Testis (tissue), 3 donors: ENCODE data around the gene PTPRG. TPM values are rescaled to one million over a fixed set of nuclear protein-coding genes. Genes with fewer than 3 reads are reported as not detected.

Source experiments
- DNase-seq: peaks from one replicate; pipeline ENCODE4 v3.0.0-alpha.2; 2019
- H3K27ac ChIP-seq, 2 donors: fragments of 200-600 bp; sonication (generic); one replicate each; pipeline ENCODE4 v1.5.1; 2019
- H3K27me3 ChIP-seq: fragments of 200-600 bp; sonication (generic); one replicate; pipeline ENCODE4 v1.5.1; 2019
- H3K36me3 ChIP-seq: fragments of 200-600 bp; sonication (generic); one replicate; pipeline ENCODE4 v1.5.1; 2017; ENCODE audit warnings: low read depth; ENCODE audit errors: missing control alignments
- H3K4me1 ChIP-seq: fragments of 200-600 bp; sonication (generic); one replicate; pipeline ENCODE4 v1.5.1; 2019
- H3K4me3 ChIP-seq, 2 donors: fragments of 200-600 bp; sonication (generic); one replicate each; pipeline ENCODE4 v1.5.1; 2017 to 2019
- H3K9me3 ChIP-seq: fragments of 200-600 bp; sonication (generic); one replicate; pipeline ENCODE4 v1.5.1; 2017
- POLR2A ChIP-seq: fragments of 450-650 bp; IDR thresholded peaks from one replicate; pipeline ENCODE4 v1.6.1; 2017; ENCODE audit warnings: antibody characterized with exemption, mild to moderate bottlenecking, moderate library complexity
- WGBS, 2 donors: methylation state at CpG; one replicate each; pipeline ENCODE4 v1.1.5; 2018; 5-methylcytosine and 5-hydroxymethylcytosine counted together
- intact Hi-C: fragments of 100-400 bp; cut with DNase I; formaldehyde crosslinking; loops from one replicate; pipeline ENCODE4 v1.15.1; 2023; ENCODE audit warnings: low total_unique reads
- polyA plus RNA-seq: library from polyadenylated mRNA; stranded (reverse); fragments of 350-450 nt; fragmentation: Illumina TruSeq; extraction: RNeasy Lipid Tissue Mini Kit (QIAGEN cat#74804); gene quantifications from one replicate; pipeline ENCODE4 v1.2.3, GENCODE V29; 2014; ENCODE audit warnings: low read depth, low replicate concordance; ENCODE audit not compliant: insufficient read depth
- total RNA-seq, 2 donors: library from RNA; depleted of rRNA; stranded (reverse); fragments of >200 nt; gene quantifications; one replicate each; pipeline ENCODE4 v1.2.3, GENCODE V29; 2016
- TF ChIP-seq, protein P1 (sequence below), 3 experiments: fragments of 450-650 bp in 2 of 3; fragments of 200-600 bp in 1 of 3; sonication (generic) in 1 of 3; IDR thresholded peaks; one replicate each; pipeline ENCODE4 v1.5.1; 2016 to 2019; ENCODE audit warnings: antibody characterized with exemption in 3 of 3, mild to moderate bottlenecking in 2 of 3, moderate library complexity in 1 of 3

PTPRG gene
- total and polyA plus RNA-seq, 3 donors from 2014 or later, result 26.3 to 107 (median 75.4) TPM

DNA sequence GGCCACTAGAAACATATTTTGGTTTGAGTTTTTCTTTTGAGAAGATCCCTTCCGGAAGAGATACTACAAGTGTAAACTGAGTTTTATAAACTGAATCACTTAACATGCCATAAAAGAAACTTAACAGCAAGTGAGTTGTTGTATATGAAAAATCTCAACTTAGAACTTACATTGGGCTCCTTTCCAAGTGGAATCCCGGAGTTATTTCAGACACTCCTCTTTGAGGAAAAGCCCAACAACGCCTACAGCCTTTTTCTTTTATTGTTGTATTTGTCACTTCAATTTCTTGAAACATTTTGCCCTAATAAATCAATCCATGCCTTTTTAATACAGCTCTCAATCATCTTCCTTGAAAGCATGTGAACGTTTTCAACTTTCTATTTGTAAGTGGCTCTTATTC lies 674.6 kb downstream of the PTPRG start:
- Histone ChIP-seq H3K9me3 (no peaks in the 10 kb centered on the region), H3K27ac (no peak overlapping the region), H3K4me3 (no peak overlapping the region), H3K27me3 (no peaks in the 10 kb centered on the region), H3K4me1 (no peaks in the 10 kb centered on the region), H3K36me3 (no peaks in the 10 kb centered on the region)
- intact Hi-C loops, result no loop called here
- 63 to 65% methylated on average over 4 of the region's 4 CpGs for WGBS, 2 donors
- no peak for DNase-seq
- no peak for TF ChIP-seq POLR2A

DNA sequence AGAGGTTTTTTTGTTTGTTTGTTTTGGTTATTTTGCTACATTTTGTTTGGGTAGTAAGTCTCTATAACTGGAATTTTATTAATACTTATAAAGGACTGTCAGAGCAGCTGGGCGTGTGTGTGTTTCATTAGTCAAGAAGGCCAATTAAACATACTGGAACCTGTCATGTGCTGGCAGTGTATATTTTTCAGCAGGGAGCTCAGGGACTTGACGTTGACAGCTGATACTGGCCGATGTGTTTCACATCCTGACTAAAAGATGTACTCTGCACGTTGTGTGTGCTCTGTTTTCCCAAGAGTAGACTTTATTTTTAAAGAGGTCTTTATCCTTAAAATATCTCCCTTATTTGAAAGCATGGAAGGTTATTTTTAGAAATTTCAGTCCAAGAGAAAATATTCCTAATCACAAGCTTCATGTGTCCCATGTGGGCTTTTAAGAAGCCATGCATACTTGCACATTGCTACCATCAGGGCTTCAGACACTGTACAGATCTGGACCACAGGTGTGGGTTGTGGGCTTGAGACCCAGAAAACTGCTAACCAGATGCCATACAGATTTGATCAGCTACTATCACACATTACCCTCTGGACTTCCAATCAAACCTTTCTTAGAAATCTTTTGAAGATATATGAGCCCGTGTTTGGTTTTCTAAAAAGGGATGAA lies 676.0 kb downstream of the PTPRG start:
- Histone ChIP-seq H3K27ac (no peak overlapping the region), H3K27me3 (no peaks in the 10 kb centered on the region), H3K36me3 (no peaks in the 10 kb centered on the region), H3K4me1 (no peaks in the 10 kb centered on the region), H3K4me3 (no peak overlapping the region), H3K9me3 (no peaks in the 10 kb centered on the region)
- DNase-seq, result no peak
- 42 to 54% methylated on average over 5 of the region's 5 CpGs for whole genome bisulfite sequencing, 2 donors
- intact Hi-C loops, result no loop called here
- TF ChIP-seq POLR2A, result no peak
- TF ChIP-seq, protein P1, sequence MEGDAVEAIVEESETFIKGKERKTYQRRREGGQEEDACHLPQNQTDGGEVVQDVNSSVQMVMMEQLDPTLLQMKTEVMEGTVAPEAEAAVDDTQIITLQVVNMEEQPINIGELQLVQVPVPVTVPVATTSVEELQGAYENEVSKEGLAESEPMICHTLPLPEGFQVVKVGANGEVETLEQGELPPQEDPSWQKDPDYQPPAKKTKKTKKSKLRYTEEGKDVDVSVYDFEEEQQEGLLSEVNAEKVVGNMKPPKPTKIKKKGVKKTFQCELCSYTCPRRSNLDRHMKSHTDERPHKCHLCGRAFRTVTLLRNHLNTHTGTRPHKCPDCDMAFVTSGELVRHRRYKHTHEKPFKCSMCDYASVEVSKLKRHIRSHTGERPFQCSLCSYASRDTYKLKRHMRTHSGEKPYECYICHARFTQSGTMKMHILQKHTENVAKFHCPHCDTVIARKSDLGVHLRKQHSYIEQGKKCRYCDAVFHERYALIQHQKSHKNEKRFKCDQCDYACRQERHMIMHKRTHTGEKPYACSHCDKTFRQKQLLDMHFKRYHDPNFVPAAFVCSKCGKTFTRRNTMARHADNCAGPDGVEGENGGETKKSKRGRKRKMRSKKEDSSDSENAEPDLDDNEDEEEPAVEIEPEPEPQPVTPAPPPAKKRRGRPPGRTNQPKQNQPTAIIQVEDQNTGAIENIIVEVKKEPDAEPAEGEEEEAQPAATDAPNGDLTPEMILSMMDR (IDR thresholded peaks at IDR 0.05), result no peak

DNA sequence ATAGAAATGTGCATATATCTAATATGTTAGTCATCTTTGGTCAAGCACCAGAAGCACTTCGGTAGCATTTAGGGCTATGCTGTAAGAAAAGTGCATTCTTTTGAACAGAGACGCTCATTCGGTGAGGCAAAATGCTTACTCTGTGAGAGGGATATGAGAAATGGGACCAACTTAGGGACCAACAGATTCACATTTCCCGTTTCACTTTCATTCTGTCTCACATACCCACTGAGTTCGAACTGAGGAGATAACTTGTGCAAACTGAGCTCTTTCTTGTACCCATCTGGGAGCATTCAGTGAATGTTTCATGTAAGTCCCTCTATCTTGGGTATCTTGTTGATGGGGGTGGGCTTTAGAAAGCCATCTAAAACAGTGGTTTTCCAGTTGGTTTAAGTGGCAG lies 676.6 kb downstream of the PTPRG start:
- no peak overlapping the region for H3K4me3 ChIP-seq
- TF ChIP-seq, protein P1 (IDR thresholded peaks at IDR 0.05), result no peak
- TF ChIP-seq POLR2A, result no peak
- DNase-seq, result no peak
- no peaks in the 10 kb centered on the region for H3K4me1 ChIP-seq
- no peaks in the 10 kb centered on the region for H3K9me3 ChIP-seq
- H3K36me3 ChIP-seq, result no peaks in the 10 kb centered on the region
- no peaks in the 10 kb centered on the region for H3K27me3 ChIP-seq
- 82 to 83% methylated on average over 5 of the region's 5 CpGs for WGBS, 2 donors
- intact Hi-C loops, result no loop called here
- no peak overlapping the region for H3K27ac ChIP-seq

DNA sequence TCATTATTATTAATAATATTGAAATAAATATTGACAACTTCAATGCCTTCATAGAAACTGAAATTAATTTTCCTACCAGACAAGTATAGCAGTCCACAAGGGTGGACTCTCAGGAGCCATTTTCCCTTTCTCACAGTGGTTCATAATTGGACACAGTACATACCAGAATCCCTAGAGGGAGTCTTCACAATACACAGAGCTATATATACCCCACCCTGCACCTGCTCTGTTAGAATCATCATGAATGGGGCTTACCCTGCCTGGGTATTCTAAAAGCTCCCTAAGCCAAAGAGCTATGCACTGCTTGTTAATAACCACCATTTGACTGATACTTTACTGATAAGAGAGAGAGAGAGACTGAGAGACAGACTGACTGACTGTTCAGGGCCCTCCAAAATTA lies 677.1 kb downstream of the PTPRG start:
- intact Hi-C loops, result no loop called here
- no peak overlapping the region for H3K27ac ChIP-seq
- DNase-seq, result no peak
- H3K36me3 ChIP-seq, result no peaks in the 10 kb centered on the region
- TF ChIP-seq, protein P1 (IDR thresholded peaks at IDR 0.05), result no peak
- TF ChIP-seq POLR2A, result no peak
- H3K27me3 ChIP-seq, result no peaks in the 10 kb centered on the region
- H3K9me3 ChIP-seq, result no peaks in the 10 kb centered on the region
- no peaks in the 10 kb centered on the region for H3K4me1 ChIP-seq
- H3K4me3 ChIP-seq, result no peak overlapping the region

DNA sequence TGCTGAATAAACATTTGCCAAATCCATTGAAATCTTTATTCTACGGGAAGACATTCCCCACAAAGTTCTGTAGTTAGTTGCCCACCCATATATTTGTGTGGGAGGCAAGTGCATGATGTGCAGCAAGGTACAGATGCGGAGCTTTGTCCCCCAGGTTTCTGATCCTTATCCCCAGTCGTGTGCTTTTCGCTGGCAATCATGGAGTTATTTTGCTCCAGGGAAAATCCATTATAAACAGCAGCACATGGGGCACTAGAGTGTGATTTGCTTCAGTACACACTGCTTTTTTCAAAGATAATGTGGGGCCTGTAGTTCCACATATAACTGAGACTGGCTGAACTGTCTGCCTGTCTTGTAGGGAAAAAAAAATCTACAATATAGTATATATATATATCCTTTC lies 679.9 kb downstream of the PTPRG start:
- Histone ChIP-seq H3K27ac (no peak overlapping the region), H3K36me3 (no peaks in the 10 kb centered on the region), H3K4me1 (no peaks in the 10 kb centered on the region), H3K27me3 (no peaks in the 10 kb centered on the region), H3K9me3 (no peaks in the 10 kb centered on the region), H3K4me3 (no peak overlapping the region)
- no peak for DNase-seq
- TF ChIP-seq, protein P1 (IDR thresholded peaks at IDR 0.05), result no peak
- no peak for TF ChIP-seq POLR2A
- intact Hi-C loops, result no loop called here
- WGBS, 2 donors, result 64 to 83% methylated on average over 4 of the region's 4 CpGs
